HG03060 (cell line): ENCODE results near the gene TMEM144.

ENCODE experiments used
- ATAC-seq: cut with Tn5 transposase; IDR thresholded peaks from one replicate; pipeline ENCODE4 v1.9.1; 2021; ENCODE audit warnings: low read depth, moderate number of reproducible peaks; ENCODE audit not compliant: unreplicated experiment

TMEM144 gene

DNA sequence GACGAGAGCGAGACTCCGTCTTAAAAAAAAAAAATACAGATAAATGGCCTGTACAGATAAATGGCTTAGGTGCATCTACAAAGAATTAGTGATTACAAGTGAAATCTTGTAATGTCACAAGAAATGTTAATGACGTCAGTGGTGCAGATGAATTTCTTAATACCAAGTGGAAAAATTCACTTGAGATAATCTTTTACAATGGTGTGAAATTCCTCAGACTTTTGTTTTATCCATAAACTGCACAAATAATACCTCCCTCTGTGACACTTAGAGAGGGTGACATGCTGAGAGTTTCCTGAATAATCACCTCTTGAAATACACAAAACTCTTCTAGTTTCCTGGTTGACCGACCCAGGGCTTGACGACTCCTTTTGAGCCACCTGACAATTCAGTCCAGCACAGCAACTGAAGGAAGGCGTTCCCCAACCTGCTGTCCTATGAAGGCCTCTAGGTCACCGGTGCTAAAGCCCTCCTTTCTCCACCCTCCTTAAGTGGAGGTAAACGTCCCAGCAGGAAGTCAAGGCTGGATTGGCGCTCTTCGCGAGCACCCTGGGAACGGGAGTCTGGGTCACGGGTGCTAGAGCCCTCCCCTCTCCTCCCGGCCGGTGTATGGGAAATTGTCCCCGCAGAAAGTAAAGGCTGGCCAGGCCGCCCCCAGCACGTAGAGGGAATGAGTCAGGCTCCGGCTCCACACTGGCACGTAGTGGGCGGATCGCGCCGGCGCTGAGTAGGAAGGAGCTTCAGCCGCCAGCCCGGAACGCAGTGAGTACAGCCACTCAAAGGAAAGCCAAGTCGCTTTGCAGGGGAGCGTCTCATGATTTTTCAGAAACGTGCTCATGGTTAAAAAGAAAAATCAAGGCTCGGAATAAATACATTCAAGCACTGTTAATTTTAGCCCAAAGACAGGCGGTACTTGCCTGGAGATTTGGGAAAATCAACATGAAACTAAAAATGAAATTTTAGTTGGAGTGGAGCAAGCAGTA lies at the start of gene TMEM144:
Gene TMEM144 (plus strand): TSS at position 662 of the 983 bp plus-strand sequence. CDS start 2,182 bp downstream, outside the sequence.
- peak; percentile 92 for ATAC-seq

DNA sequence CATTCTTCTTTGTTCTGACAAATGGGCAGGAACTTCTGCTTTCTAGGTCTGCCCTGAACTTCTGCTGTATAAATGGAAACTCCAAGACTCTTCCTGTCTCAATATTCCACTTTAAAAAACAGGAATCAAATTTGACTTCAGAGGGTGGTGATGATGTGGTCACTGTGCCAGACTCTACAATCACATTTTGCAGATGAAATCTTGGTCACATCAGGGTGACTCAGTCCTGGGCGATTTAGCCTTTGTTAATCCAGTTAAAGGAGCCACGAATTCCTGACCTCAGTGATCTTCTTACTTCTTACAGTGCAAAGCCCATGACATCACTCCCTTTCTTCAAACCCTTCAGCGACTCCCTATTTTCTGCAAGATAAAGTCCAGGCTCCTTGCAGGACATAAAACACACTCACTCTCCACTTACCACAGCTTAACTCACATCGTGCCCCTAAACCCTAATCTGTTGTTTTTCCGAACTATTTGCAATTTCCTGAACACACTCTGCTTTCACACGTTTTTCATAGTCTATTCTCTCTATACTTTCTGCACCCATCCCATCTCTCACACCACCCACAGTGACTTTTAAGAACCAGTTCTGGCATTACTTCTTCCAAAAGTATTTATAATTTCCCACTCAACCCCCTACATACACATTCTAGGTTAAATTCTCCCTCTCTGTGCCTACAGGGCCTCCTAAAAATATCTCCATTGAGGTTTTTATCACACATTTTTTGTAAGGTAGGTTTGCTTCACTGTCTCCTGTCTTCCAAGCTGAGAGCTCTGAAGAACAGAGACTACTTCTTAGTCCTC lies 48.5 kb upstream of the TMEM144 start:
- ATAC-seq: no peak

DNA sequence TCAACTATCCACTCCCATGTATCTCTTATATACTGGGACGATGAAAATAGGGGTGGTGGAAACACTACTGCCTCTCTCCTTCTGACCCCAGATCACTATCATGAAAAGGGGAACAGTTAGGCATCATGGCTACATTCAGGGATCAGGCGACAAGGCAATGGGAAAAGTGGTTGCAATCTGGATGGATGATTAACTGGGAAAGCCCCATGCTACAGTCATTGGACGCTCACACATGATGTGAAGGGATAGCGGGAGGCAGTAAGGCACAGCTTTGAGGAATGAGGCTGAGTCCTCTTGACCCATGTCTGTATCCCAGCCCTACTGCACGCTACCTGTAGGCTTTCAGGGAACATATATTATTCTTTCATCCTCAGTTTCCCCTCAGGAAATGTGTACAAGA lies 47.7 kb upstream of the TMEM144 start:
- no peak for ATAC-seq

DNA sequence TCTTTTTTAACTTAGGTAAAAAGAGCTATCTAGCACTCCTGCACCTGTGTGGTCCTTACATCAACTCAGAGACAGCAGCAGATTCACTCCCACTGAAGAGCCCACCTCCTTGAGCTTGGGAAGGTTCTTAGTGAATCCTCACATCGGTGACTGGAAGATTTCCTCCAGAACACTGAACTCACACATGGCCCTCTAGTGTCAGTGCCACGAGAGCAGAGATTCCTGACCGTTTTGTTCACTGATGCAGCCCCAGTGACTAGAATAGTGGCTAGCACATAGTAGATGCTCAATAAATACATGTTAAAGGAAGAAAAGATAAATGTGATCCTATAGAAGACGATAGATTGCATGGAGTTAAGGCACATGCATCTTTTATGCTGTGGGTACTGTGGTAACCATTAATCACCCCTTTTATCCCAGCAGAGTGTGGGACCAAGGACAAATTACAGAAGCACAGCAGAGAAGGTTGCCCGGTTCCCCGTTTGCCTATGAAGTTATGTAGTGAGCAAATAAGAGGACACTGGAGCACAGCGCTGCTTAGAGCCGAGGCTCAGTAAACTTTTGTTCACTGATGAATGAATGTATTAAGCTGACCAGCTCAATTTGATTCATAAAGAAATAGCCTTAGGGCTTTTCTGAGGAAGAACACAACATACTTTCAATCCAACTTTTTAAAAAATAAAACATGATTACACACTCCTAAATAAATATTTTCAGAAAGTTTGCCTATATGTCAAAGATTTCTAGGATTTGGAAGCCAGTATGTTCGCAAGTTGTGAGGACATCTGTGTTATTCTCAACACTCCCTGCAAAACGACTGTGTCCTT lies 46.1 kb upstream of the TMEM144 start:
- ATAC-seq: no peak

DNA sequence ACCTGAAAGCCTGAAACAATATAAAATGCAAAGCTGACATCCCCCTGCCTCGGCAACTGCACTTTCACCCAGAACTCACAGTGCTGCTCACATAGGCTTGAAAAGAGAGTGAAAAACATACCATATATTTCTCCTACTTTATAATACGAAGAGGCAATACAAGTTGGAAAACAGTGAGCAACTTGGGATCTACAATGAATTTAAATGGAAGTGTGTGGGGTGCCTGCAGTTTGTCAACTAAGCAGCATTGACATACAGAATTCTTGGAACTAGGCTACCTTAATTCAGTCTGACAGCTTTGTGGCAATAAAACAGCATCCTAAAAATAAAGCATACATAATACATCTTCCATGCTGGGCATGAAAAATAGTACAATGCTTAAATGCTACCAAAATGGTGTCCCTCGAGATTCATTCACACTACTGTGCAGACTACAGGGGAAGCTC lies 45.5 kb upstream of the TMEM144 start:
- ATAC-seq: no peak

DNA sequence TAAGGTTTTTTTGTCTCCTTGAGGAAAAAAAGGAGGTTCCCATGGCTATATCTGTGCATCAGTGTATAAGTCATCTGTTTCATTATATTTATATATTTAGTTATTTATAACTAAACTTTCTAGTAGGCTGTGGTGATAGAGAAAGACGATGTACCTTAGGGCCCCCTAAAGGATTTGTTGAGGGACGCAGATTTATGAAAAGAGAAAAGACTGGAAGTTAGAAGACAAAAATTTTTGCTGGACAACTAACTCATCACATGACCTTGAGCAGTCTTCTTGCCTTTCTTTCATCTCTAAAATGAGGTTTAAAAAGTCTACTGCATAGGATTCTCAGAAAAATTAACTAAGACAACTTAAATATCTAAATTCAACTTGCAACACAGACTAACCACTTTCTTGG lies 43.6 kb upstream of the TMEM144 start:
- no peak for ATAC-seq

DNA sequence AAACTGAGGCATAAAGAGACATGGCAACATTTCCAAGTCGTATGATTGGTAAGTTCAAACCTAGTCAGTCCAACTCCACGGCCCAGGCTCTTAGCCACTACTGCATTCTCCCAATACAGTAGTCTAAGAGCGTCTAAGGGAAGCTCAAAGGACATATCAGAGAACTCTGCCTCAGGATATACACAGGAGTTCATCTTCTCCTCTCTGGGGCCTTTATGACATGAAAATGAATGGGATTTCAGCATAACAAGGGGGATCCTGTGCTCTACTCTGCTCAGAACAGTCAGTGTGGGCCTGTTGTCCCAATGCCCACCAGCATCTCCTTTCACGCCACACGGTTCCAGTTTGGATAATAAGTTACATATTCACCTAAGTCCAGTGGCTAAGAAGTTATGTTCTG lies 41.7 kb upstream of the TMEM144 start:
- ATAC-seq: no peak

DNA sequence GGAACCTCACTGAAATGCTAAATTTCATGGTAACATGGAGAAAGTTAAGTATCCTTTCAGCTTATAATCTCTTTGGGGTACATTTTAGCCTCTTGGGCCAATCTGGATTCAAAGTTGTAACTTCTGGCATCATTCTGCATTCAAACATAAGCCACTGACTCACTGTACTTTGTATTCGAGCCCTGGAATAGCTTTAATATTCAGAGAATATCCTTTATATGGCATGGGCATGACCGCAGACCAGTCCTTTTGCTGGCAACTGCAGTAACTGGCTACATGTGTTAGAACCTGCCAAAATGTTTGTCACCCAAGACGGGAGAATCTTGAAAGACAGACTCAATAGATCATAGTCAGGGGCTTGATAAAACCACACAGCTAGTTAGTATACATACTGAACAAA lies 40.8 kb upstream of the TMEM144 start:
- no peak for ATAC-seq

DNA sequence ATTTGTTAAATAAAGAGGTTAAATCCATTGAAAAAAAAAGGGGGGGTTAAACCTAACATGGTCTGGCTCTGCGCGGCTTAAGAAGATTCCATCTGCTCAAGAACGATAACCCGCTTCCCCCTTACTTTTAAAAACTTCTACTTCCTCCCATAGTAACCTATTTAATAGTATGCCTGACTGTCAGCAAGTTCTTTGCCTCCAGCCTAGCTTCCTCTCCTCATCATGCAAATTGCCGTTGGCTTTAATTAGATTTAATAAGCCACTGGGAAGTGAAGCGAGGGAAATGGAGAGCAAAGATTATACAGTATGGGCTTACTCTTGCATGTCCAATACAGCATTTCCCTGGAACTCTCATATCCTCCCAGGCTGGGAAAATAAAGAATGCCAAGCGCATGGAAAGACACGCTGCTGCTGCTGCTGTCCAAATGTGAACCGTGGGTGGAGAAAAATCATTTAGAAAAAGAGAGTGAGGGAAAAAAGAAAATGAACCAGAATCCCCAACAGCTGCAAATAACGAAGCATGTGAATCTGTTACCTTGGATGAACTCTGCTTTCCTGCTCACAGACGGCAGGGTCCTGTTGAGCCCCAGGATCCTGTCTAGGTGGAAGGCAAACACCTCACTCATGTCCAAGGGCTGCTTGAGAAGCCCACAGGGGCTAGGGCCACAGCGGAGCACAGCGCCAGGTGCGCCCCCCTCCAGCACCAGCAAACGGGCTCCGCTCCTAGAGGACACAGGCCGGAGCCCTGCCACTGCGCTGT lies 40.2 kb upstream of the TMEM144 start:
- no peak for ATAC-seq

DNA sequence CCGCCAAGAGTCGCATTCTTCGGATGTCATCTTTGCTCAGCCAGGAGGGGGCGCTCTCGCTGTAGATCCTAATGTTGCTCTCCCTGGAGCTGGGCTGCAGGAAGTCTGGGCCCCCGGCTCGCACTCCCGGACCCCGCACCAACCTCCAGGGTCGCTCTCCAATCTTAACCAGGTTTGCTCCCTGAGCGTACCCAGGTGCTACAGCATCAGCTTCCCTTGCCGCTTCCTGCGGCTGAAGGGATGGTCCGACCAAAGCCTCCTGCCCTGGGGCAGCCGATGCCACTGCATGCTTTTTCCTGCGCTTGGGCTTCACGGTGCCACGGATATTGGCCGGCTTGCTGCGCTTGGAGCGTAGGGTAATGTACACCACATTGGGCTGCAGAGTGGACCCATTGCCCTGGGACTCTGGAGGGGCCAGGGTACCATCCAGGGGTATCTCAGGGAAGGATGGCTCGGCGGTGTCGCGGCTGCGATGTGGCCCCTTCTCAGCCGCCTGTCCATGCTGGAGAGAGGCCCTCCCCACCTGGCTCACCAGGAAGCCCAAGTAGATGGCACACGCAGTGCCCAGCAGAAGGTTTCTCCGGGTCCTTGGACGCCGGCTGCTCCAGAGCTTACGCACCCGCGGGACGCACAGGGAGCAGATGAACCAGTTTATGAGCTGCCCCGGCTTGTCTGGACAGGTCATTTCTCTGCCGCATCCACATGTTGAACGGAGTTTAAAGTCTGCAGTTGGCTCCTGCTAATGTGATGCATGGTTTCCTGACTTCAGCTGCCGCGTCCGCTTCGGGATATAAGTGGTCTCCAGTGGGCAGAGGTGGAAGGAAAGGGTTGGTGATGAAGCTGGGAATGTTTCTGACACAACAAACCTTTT lies 39.4 kb upstream of the TMEM144 start:
- no peak for ATAC-seq

DNA sequence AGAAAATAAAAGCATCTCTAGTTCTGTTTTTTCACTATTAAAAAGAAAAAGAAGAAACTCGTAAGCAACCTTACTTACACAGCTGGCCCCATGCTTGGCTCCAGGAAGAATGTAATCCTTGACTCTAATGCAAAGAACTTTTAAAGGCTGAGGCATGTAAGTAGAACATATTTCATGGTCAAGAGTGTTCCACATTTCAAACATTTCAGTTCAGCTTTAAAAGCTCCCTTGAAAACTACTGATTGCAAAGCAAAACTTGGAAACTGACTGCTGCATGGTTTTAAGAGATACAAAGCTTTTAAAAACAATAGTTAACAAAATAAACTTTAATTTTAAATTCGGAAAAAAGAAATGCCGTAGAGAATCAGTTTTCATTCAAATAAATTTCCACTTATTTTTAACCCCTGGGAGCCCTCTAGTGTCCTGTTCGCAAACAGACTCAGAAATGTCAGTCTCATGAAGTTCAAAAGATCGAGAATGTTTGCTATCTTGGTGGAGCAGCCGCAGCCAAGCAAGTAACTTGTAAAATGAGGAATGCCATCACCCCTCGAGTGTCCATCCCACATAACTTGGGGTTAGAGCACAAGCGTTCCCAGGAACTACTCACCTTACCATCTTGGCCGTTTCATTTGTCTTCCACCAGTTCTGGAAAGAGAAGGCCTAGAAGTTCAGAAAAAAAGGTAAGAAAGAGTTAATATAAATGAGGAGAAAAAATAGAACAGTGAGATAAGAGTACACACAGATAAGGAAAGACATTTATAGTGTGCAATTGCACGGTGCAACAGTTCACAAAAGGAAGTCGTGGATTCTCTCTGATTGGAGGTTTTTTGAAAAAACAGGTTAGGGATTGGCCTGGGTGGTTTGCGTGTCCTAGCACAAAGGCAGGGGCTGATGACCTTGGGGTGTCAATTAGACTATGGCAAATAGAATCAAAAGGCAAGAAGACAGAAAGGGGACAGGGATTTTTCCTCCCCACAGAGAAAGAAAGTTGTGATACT lies 37.7 kb upstream of the TMEM144 start, which contains the start of gene GASK1B:
Gene GASK1B (minus strand): TSS at position 765 of the 998 bp plus-strand sequence. CDS start 1,650 bp downstream, outside the sequence.
- ATAC-seq: peak; percentile 40

DNA sequence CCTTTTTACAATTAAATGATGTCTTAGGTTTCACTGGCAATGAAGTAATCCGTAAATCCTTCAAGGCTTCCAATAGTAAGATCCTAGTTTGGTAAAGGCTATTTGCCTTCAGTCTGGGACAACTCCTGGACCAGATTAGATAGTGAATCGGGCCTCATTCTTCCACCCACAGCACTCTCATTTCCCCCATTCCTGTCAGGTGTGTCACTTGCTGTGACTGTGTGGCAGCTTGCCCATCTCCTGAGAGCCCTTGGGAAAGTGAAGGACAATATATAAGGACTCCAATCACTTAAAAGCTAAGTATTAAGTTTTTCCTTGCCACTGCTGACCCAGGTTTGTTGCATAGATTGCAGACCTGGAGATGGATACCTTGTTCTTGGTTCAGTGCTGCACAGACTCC lies 34.2 kb upstream of the TMEM144 start:
- no peak for ATAC-seq

DNA sequence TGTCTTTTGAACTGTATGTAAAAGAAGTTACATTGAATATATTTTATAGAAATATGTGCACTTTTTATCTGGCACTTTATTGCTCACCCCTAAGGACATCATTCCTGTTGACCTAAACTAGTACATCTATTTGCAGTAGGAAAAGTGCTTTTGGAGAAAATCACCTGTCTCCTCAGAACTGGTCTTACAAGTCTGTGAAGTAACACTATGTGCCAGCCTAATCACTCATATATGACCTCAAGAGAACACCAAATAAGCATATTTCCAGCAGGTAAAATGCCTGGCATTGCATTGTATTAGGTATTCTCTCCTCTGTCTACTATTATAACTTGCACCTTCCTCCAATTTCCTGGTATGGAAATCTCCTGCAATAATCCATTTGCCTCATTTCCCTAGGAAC lies 33.5 kb upstream of the TMEM144 start:
- no peak for ATAC-seq

DNA sequence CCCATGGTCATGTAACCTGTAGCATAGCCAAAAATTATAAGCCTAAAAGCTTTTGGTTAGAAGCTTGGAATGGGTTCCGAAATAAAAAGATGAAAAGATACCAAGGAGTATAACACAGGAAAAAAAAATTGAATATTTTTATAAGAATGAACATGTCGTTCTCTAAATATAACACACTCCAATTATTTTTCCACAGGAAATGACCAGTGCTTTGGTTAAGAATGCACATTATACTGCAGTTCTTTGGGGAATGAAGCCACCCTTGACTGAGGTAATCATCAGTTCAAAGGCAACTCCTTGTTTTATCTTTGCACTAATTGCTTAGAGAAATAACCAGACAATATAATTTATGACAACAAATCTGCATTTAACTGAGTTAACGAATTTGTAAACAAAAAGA lies 30.8 kb upstream of the TMEM144 start:
- no peak for ATAC-seq

DNA sequence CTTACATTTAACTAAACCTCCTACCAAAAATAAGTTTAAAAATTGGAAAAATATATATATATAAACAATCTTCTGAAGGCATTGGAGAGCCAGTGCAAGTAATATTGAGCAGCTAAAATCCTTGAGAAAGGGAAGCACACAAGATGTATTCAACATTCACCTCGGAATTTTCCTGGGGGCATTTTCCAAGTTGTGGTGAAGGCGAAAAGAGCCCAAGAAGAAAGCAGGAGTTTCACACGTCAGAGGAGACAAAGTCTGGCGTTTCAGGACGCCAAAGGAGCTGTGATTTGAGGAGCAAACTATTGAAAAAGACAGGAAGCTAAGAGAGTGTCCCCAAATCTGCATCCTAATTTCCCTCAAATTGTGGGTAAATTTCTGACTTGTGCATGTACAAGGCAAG lies 28.4 kb upstream of the TMEM144 start:
- ATAC-seq: no peak

DNA sequence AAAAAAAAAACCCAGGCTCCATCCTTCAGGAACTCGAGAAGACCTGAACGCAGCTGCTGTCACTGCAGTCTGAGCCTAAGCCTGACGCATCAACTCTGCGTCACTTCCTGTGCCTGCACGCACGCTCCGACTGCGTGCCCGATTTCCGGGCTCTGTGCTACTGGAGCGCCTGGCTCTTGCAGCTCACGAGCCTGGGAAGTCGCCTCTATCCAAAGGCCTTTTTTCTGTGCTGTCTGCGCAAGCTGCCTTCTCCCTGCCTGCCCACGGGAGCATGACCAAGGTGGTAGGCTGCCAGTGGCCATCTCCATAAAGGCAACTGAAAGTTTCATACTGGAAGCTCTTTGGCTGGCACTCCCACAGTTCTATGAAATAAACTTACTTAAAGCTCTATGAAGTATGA lies 27.6 kb upstream of the TMEM144 start:
- no peak for ATAC-seq

DNA sequence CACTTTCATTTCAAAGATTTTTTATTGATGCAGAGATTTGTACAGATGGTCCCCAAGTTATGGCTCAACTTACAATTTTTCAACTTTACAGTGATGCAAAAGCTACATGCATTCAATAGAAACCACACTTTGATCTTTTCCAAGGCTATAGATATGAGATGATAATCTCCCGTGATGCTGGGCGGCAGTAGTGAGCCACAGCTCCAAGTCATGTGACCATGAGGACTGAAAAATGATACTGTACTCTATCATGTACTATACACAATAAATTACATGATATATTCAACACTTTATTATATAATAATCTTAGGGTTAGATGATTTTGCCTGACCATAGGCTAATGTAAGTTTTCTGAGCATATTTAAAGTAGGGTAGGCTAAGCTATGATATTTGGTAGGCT lies 23.5 kb upstream of the TMEM144 start:
- no peak for ATAC-seq

DNA sequence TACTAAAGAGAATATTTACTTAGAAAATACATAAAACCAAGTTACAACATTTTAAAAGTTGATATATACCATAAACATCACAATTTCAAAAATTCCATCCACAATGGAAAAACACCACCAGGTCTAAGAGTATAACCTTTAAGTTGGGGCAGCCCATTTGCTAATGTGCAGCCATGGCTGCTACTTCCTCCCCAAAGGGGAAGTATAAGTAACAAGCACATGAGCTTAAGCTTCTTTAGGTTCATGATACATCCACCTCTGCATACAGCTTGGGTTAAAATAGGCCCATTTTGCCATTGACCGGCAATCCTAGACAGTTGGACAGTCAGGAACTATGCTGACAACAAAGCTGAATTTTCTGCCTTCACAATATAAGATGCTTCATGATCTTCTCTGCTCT lies 20.9 kb upstream of the TMEM144 start:
- ATAC-seq: no peak
